Measurements from ENCODE around the gene SINHCAF.
A peak's percentile ranks its signal among the peaks of the same experiment; 100 is the strongest.

Gene SINHCAF

DNA sequence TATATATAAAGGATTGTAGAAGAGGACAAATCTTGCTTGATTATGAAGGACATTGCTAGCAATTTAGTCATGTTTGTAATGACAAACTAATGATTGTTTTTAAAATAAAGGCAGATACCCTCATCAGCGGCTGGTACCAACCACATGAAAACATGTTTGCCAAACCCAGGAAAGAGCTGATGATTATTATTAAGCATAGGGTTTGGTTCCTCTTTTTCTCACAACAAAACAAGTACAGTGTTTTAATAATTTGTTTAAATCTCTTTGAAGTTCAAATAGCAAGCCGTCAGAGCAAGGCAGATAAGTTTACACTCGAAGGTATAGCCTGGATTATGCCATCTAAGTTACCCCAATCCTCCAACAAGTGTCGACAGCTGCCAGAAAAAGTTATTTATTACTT lies 5.3 kb upstream of the SINHCAF start:
- DNase-seq = no peak

DNA sequence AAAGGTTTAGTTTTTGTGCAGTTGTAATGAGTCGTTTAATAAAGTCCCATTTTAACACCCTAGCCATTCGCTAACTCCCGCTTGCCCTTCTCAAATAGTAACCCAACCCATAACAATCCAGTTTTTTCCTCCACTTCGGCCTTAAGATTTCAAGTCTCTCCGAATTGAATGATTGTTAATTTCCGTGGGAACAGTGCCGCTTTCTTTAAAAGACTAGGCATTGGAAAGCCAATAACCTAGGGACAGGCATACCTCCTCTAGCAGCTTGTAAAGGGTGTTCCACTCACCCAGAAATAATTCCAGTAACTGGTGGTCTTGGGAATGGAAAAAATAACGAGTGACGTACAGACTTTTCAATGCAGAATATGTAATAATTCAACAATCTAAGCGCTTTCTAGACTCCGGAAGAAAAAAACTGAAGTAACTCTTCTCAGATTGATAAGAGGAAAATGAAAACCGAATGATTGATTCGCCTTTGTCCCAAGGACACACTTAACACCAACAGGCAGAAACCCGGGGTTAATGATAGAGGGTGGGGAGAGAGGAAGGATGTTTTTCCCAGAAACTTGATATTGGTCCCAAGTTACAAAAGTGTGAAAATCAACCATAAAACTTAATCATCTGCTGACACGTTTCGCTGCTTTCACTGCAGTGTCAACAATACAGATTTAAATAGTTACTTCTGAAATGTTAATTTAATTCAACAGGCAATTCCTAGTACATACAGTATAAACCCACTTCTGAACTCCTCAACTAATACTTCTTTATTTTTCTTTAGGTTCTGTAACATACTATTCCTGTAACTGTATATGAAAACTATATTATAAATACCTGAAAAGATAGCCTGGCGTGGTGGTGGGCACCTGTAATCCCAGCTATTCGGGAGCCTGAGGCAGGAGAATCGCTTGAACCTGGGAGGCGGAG lies 1.0 kb upstream of the SINHCAF start:
- DNase-seq = no peak

- DNase-seq = peak in 1 of 2 donors; percentile 48
Observed at GRCh38 chr12:31325524-31325875, 450 bp downstream of the SINHCAF start.

- peak; percentile 47 to 51 for DNase-seq
Observed at GRCh38 chr12:31324845-31325523, 966 bp downstream of the SINHCAF start.

DNA sequence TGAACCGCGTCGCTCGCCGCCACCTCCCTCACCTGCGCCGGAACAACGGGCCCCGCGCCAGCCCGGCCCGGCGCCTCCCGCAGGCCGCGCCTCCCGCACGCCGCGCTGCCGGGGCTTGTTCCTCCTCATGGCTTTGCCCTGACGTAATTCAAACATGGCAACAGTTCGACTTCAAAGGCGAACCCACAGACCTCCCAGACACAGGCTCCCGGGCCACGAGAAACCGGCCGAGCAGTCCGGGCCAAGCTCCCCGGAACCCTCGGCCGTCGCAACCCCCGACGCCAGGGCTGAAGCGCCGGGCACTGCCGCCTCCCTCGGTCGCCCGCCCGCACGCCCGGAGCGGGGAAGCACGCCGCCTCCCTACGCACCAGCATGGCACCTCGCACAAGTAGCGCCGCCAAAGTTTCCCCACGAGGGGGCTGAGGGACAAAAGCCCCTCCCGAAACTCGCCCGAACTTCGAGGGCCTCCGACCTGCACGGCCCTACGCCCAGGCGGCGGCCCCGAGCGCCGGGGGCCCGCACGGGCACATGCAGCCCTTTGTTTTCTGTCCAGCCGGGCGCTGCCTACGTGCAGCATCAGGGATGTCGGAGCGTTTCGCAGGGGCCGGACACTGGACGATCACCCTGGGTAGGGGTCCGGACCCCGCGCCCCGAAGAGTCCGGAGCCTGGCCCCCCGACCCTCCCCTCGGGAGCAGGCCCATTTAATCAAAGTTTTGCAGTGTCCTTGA lies 1.7 kb downstream of the SINHCAF start:
- DNase-seq = peak; percentile 67 to 76

DNA sequence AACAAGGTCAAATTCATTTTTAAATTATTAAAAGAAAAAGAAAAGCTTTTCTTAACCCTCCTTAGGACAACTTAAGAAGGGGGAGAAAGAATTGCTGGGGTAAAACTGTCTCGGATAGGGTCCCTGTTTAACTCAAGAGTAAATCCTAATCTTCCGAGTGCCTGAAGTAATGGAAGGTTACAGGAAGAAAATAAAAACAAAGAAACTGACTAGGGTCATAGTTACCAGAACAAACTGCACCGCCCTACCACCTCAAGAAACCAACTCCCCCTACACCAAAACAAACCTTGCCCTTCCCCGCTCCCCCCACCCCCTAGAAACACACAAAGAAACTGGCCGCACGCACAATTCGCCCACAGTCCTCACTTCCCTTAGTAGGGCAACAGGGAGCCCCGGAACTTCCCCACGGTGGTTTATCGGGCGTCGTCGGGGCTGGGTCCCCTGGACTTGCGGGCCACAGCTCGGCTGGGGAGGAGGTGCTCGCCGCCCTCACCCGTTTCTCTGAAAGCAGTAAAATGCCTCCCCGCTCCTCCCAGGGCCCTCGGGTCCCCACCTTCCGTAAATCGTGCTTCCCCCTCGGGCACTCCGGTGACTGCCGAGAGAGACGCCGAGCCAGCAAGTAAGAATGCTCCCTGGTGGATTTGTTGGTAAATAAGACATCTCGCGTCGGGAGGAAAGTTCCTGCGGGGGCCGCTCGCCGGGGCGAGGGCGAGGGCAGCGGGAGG lies 2.4 kb downstream of the SINHCAF start:
- peak; percentile 48 to 54 for DNase-seq

DNA sequence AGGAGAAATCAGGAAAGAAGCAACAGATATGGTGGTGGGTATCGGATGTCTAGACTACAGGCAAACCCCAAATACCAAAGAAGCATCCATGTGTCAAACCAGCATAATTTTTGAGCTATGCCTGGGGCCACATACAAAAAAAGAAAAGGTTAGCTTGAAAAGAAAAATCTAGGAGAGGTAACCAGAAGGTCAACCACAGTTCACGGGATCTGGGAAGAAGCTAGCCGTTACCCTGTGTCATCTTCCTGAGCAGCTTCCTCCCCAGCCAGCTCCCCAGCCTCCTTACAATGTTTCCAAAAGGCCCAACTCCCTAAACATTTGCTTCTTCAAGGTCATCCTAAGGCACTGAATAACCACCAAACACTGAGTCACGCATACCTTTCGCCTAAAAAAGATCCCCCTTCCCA lies 3.1 kb downstream of the SINHCAF start:
- DNase-seq = no peak

- no peak for DNase-seq
Observed at GRCh38 chr12:31321897-31322228, 4.1 kb downstream of the SINHCAF start.

DNA sequence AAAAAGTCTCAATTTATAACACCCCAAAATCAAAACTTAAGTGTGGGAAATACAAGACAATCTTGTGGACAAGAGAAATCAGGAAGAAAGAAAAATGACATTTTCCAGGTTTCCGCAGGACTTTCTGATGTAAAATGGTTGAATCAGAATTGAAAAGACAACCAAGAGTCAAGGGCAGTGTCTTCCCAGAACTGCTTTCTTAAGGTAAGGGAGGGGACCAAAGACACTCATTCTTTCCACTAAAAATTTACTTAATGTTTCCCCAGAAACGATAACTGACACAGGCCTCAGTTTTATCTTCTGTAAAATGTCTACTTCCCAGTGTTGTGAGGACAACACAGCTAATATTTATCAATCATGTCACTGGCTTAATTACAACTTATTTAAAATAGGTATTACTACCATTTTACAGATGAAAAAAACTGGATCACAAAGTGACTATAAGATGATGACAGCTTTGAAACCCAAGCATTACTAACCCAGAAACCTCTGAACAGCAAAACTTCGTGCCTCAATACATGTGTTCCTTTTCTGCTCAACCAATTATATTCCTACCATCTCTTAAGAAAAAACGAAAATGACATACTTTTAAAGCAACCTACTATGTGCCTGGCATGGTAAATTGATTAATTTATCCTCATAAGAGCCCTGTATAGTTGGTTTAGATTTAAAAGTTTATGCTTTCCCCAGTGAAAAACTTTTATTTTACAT lies 4.6 kb downstream of the SINHCAF start:
- DNase-seq = no peak

- no peak for DNase-seq
Observed at GRCh38 chr12:31318657-31319269, 7.2 kb downstream of the SINHCAF start.

- no peak for DNase-seq
Observed at GRCh38 chr12:31317471-31318395, 8.2 kb downstream of the SINHCAF start.

DNA sequence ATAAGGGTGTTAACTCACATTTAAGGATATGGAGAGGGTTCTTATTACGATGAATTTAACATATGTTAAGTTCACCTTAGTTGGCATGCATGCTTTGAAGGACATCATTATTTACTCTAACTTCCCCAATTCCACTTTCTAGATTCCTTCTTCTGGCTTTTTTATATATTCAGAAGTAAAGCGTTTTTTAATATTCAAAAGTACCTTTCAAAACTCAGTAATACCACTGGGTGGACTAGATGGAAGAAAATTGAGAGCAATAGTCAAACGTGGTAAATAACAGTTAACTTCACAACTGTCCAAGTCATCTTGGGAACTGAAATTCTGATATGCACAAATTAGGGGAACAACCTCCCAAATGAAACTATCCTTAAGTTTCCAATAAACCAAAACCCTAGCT lies 9.1 kb downstream of the SINHCAF start:
- no peak for DNase-seq

DNA sequence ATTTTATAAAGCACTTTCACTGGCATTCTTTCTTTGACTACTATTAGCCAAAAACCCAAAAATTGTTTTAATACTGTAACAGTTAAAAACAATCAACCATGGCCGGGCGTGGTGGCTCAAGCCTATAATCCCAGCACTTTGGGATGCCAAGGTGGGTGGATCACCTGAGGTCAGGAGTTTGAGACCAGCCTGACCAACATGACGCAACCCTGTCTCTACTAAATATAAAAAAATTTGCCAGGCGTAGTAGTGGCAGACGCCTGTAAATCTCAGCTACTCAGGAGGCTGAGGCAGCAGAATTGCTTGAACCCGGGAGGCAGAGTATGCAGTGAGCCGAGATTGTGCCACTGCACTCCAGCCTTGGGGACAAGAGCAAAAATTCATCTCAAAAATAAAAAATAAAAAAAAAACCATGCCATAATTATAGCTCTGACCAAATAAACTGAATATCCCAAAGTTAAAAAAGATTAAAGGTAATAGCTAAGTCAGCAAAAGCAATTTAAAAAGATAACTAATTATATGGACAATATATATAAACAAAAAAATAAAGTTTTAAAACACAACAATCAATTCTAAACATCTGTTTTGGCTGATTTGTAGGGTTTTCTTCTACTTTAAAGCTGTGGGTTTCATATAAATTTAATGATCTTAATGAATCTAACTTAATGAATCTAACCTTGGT lies 10.0 kb downstream of the SINHCAF start:
- no peak for DNase-seq

DNA sequence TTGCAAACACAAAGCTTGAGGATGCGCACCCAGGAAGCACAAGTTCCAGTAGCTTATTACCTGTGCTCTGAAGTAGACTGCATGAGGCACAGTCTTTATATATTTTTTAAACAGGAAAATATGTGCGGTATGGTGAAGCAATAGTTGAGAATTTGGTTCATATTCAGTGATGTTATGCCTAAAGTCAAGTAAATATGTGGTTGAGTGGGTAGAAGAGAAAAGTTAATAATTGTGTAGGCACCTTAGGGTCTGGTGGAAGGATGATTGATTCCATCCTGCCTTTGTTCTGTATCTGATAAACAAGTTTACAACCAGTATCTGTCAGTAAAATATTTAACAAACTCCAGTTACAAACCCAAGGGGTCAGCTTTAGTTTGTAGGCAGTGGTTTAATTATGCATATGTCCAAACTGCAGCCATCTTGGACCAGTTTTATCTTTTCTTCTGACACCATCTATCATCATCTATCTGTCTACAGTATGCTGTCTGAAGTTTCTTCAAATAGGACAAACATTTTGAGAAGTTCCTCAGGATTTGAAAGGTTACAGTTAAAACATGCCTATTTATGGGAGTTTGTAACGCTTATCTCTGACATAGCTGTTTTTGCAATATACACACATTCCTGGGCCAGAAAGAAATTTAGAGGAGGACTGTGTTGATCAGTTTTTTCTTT lies 10.8 kb downstream of the SINHCAF start:
- no peak for DNase-seq

- no peak for DNase-seq
Observed at GRCh38 chr12:31312431-31312830, 13.5 kb downstream of the SINHCAF start.

- no peak for DNase-seq
Observed at GRCh38 chr12:31311634-31312258, 14.2 kb downstream of the SINHCAF start.

DNA sequence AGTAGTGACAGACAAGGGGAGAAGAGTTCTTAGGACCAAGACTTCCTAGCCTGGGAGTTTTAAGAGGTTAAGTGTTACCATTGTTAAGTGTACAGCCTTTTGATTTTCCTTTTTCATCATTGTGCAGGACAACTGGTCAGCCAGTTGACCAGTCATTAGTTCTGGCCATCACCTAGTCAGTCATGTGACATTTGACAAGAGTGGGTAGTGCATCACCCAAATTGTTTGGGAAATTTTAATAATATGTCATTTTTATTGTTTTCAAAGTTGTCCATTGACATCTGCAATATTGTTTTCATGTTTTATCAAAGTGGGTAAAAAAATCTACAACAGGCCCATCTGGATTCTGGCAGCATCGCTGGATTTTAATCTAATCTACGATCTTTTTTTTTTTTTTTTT lies 15.5 kb downstream of the SINHCAF start:
- no peak for DNase-seq

DNA sequence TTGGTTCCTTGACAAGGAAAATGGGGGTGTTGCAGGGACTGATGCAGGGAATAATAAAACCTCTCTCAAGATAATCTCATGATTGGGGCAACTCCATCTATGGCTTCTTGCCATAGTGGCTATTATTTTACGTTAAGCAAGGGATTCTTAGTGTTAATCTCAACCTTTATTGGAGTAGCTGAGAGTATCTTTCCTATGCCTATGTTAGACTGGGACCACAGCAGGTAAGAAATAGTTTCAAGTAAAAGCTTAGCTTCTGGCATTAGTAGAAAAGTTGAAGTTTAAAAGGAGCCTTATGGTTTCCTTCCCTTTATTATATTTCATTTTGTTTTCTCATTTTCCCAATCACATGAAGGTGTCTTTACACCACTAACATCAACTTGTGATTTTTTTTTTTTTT lies 16.7 kb downstream of the SINHCAF start:
- no peak for DNase-seq

- no peak for DNase-seq
Observed at GRCh38 chr12:31308116-31308515, 17.8 kb downstream of the SINHCAF start.

Data from activated CD4-positive, alpha-beta T cell treated with anti-CD3 and anti-CD28 coated beads for 4 hours (primary cell).